Vagina (tissue), 2 donors: ENCODE results near the gene BUD23. TPM values are rescaled to one million over a fixed set of nuclear protein-coding genes. Genes with fewer than 3 reads are reported as not detected.
A peak's percentile ranks its signal among the peaks of the same experiment; 100 is the strongest.

Experiments
- DNase-seq, 2 donors: peaks; one replicate each; pipeline ENCODE4 v3.0.0-alpha.2; 2017; ENCODE audit errors: extremely low spot score in 2 of 2
- H3K27ac ChIP-seq: fragments of 200-600 bp; sonication (generic); one replicate; pipeline ENCODE4 v1.5.1; 2019
- H3K27me3 ChIP-seq: fragments of 200-600 bp; sonication (generic); one replicate; pipeline ENCODE4 v1.5.1; 2019
- H3K36me3 ChIP-seq, 2 donors: fragments of 200-600 bp; sonication (generic); one replicate each; pipeline ENCODE4 v1.5.1; 2017 to 2019
- H3K4me1 ChIP-seq: fragments of 200-600 bp; sonication (generic); one replicate; pipeline ENCODE4 v1.5.1; 2019
- H3K4me3 ChIP-seq, 2 donors: fragments of 200-600 bp; sonication (generic); 1 replicate in 1 of 2; 2 replicates in 1 of 2; pipeline ENCODE4 v1.5.1; 2016 to 2019
- H3K9me3 ChIP-seq: fragments of 200-600 bp; sonication (generic); one replicate; pipeline ENCODE4 v1.5.1; 2019
- CTCF ChIP-seq, 3 experiments: fragments of 450-650 bp in 2 of 3; fragments of 200-600 bp in 1 of 3; sonication (generic) in 1 of 3; IDR thresholded peaks; one replicate each; pipeline ENCODE4 v1.5.1; 2017 to 2019; ENCODE audit warnings: antibody characterized with exemption in 3 of 3, mild to moderate bottlenecking in 2 of 3, moderate library complexity in 2 of 3
- POLR2A ChIP-seq, 2 donors: fragments of 450-650 bp; IDR thresholded peaks; one replicate each; pipeline ENCODE4 v1.6.1; 2017; ENCODE audit warnings: antibody characterized with exemption in 2 of 2, mild to moderate bottlenecking in 2 of 2, moderate library complexity in 2 of 2
- POLR2AphosphoS5 ChIP-seq, 2 donors: sonication (generic); formaldehyde crosslinking; IDR thresholded peaks; one replicate each; pipeline ENCODE4 v1.9.0; 2017; ENCODE audit warnings: antibody characterized with exemption in 2 of 2, mild to moderate bottlenecking in 2 of 2, low read depth in 1 of 2; ENCODE audit not compliant: insufficient read depth in 1 of 2
- intact Hi-C: fragments of 100-400 bp; cut with DNase I; formaldehyde crosslinking; loops from one replicate; pipeline ENCODE4 v1.15.1; 2023
- total RNA-seq: library from RNA; depleted of rRNA; stranded (reverse); fragments of >200 nt; gene quantifications from one replicate; pipeline ENCODE4 v1.2.3, GENCODE V29; 2016

Gene BUD23
- total RNA-seq, 1 donor from 2014 or later = 49.8 TPM

GRCh38 chr7:73732397-73732796 is 49.0 kb downstream of the BUD23 start:
- intact Hi-C loops = no loop called here

GRCh38 chr7:73734619-73735527 is 51.5 kb downstream of the BUD23 start:
- no peak overlapping the region for H3K27ac ChIP-seq
- peaks cover 0 to 16% of the 10 kb centered on the region in 2 donors for H3K36me3 ChIP-seq
- no peak for DNase-seq
- intact Hi-C loops = no loop called here
- no peak overlapping the region for H3K4me3 ChIP-seq
- no peaks in the 10 kb centered on the region for H3K27me3 ChIP-seq
- H3K4me1 ChIP-seq = peaks cover 12% of the 10 kb centered on the region
- H3K9me3 ChIP-seq = no peaks in the 10 kb centered on the region
- TF ChIP-seq POLR2AphosphoS5 (IDR thresholded peaks at IDR 0.05; ENCODE audit: insufficient read depth in 1 of 2, low read depth in 1 of 2) (peak in 1 of 2 donors; percentile 57), POLR2A (IDR thresholded peaks at IDR 0.05) (no peak), CTCF (IDR thresholded peaks at IDR 0.05) (peak in 1 of 3 experiments; percentile 65)

More at GRCh38 chr7:73732397-73732796, 49.0 kb downstream of the BUD23 start:
- TF ChIP-seq CTCF (IDR thresholded peaks at IDR 0.05) (no peak), POLR2AphosphoS5 (IDR thresholded peaks at IDR 0.05; ENCODE audit: insufficient read depth in 1 of 2, low read depth in 1 of 2) (no peak), POLR2A (IDR thresholded peaks at IDR 0.05) (no peak)
- DNase-seq = no peak
- Histone ChIP-seq H3K4me1 (peaks cover 1% of the 10 kb centered on the region), H3K4me3 (no peak overlapping the region), H3K27me3 (no peaks in the 10 kb centered on the region), H3K36me3 (peaks cover 0 to 16% of the 10 kb centered on the region in 2 donors), H3K9me3 (no peaks in the 10 kb centered on the region), H3K27ac (no peak overlapping the region)

GRCh38 chr7:73735528-73735905 is 52.1 kb downstream of the BUD23 start:
- intact Hi-C loops = no loop called here
- Histone ChIP-seq H3K27ac (no peak overlapping the region), H3K36me3 (peaks cover 0 to 16% of the 10 kb centered on the region in 2 donors), H3K27me3 (no peaks in the 10 kb centered on the region), H3K9me3 (no peaks in the 10 kb centered on the region), H3K4me1 (peaks cover 12% of the 10 kb centered on the region), H3K4me3 (no peak overlapping the region)
- no peak for DNase-seq
- TF ChIP-seq POLR2A (IDR thresholded peaks at IDR 0.05) = no peak
- no peak for TF ChIP-seq POLR2AphosphoS5 (IDR thresholded peaks at IDR 0.05; ENCODE audit: insufficient read depth in 1 of 2, low read depth in 1 of 2)
- no peak for TF ChIP-seq CTCF (IDR thresholded peaks at IDR 0.05)

- TF ChIP-seq POLR2A (IDR thresholded peaks at IDR 0.05) (no peak), CTCF (IDR thresholded peaks at IDR 0.05) (no peak), POLR2AphosphoS5 (IDR thresholded peaks at IDR 0.05; ENCODE audit: insufficient read depth in 1 of 2, low read depth in 1 of 2) (no peak)
- Histone ChIP-seq H3K4me3 (no peak overlapping the region), H3K27me3 (no peaks in the 10 kb centered on the region), H3K27ac (no peak overlapping the region), H3K9me3 (no peaks in the 10 kb centered on the region), H3K4me1 (peaks cover 12% of the 10 kb centered on the region), H3K36me3 (peaks cover 0 to 16% of the 10 kb centered on the region in 2 donors)
- intact Hi-C loops = no loop called here
- no peak for DNase-seq
Measured at GRCh38 chr7:73736885-73737284, 53.5 kb downstream of the BUD23 start.
